Neural crest cell (in vitro differentiated cells): Measurements from ENCODE around the gene ZNF438. TPM values are rescaled to one million over a fixed set of nuclear protein-coding genes. Genes with fewer than 3 reads are reported as not detected.

ENCODE experiments used
- DNase-seq: peaks from one replicate; pipeline ENCODE4 v3.0.0; 2021; ENCODE audit warnings: low read depth, mixed read lengths, low spot score
- H3K27ac Mint-ChIP-seq: one replicate; pipeline ENCODE4 v1.8.0; 2021; ENCODE audit warnings: mild to moderate bottlenecking, mixed read lengths; ENCODE audit not compliant: unreplicated experiment
- H3K27me3 Mint-ChIP-seq: 2 replicates; pipeline ENCODE4 v1.8.0; 2021; ENCODE audit warnings: low read depth, mild to moderate bottlenecking, mixed read lengths
- H3K36me3 Mint-ChIP-seq: 2 replicates; pipeline ENCODE4 v1.8.0; 2021; ENCODE audit warnings: low read depth, mild to moderate bottlenecking, mixed read lengths
- H3K4me1 Mint-ChIP-seq: 2 replicates; pipeline ENCODE4 v1.8.0; 2021; ENCODE audit warnings: mixed read lengths
- H3K4me3 Mint-ChIP-seq: one replicate; pipeline ENCODE4 v1.8.0; 2021; ENCODE audit warnings: mild to moderate bottlenecking, mixed read lengths
- H3K9me3 Mint-ChIP-seq: 2 replicates; pipeline ENCODE4 v1.8.0; 2021; ENCODE audit warnings: mixed read lengths
- total RNA-seq: library from RNA; stranded (reverse); gene quantifications from 2 replicates; pipeline ENCODE4 v1.2.1, GENCODE V29; 2021
- TF ChIP-seq, protein P1 (sequence below): fragments of 200-600 bp; sonication (generic); conservative IDR thresholded peaks from 2 replicates; pipeline ENCODE4 v1.5.0; 2021; ENCODE audit warnings: antibody characterized with exemption, mild to moderate bottlenecking

The ZNF438 gene
- total RNA-seq, 1 donor from 2014 or later: 3.5 TPM

DNA sequence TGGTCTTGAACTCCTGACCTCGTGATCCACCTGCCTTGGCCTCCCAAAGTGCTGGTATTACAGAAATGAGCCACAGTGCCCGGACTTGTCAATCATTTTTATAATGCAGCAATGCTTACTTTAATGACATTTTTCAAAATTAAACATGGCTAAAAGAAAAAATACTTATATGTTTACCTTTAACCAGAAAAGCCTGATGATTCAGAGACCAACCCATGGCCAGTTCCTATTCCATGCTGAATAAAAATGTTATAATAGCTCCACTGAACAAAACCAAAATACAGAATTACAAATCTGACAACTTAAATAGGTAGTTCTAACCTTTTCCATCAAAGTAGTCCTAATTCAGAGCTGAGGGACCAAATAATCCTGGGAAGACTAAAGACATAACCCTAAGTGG is 21.6 kb downstream of the ZNF438 start:
- Mint-ChIP-seq H3K9me3 (peaks cover 10% of the 10 kb centered on the region), H3K4me3 (no peak overlapping the region), H3K4me1 (peaks cover 29% of the 10 kb centered on the region), H3K36me3 (peaks cover 5% of the 10 kb centered on the region), H3K27ac (no peak overlapping the region), H3K27me3 (no peaks in the 10 kb centered on the region)
- DNase-seq: no peak
- TF ChIP-seq, protein P1, sequence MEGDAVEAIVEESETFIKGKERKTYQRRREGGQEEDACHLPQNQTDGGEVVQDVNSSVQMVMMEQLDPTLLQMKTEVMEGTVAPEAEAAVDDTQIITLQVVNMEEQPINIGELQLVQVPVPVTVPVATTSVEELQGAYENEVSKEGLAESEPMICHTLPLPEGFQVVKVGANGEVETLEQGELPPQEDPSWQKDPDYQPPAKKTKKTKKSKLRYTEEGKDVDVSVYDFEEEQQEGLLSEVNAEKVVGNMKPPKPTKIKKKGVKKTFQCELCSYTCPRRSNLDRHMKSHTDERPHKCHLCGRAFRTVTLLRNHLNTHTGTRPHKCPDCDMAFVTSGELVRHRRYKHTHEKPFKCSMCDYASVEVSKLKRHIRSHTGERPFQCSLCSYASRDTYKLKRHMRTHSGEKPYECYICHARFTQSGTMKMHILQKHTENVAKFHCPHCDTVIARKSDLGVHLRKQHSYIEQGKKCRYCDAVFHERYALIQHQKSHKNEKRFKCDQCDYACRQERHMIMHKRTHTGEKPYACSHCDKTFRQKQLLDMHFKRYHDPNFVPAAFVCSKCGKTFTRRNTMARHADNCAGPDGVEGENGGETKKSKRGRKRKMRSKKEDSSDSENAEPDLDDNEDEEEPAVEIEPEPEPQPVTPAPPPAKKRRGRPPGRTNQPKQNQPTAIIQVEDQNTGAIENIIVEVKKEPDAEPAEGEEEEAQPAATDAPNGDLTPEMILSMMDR: no peak

DNA sequence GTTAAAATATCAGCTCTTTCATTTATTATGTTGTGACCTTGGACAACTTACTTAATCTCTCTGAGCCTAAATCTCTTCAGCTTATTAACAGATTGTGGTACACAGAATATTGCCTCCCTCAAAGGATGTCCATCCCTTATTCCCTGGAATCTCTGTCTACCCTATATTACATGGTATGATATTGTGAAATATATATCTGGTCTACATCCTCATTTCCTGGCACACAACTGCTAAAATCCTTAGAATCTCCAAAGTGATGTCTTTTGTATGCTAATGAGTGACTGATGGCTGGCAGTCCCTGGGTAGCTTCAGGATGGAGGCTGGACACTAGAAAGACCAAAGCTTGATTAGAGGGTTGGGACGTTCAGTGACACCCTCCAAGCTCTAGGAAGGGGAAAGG is 25.8 kb downstream of the ZNF438 start:
- H3K36me3 Mint-ChIP-seq: no peaks in the 10 kb centered on the region
- H3K9me3 Mint-ChIP-seq: peaks cover 3% of the 10 kb centered on the region
- H3K27ac Mint-ChIP-seq: peak overlapping the region; percentile 13
- TF ChIP-seq, protein P1: no peak
- no peaks in the 10 kb centered on the region for H3K27me3 Mint-ChIP-seq
- DNase-seq: no peak
- H3K4me1 Mint-ChIP-seq: peaks cover 8% of the 10 kb centered on the region
- no peak overlapping the region for H3K4me3 Mint-ChIP-seq

GRCh38 chr10:31004611-31005193 is 27.0 kb downstream of the ZNF438 start:
- no peaks in the 10 kb centered on the region for H3K27me3 Mint-ChIP-seq
- H3K4me1 Mint-ChIP-seq: peaks cover 7% of the 10 kb centered on the region
- peaks cover 3% of the 10 kb centered on the region for H3K9me3 Mint-ChIP-seq
- no peak for DNase-seq
- no peak overlapping the region for H3K4me3 Mint-ChIP-seq
- TF ChIP-seq, protein P1: no peak
- no peaks in the 10 kb centered on the region for H3K36me3 Mint-ChIP-seq
- no peak overlapping the region for H3K27ac Mint-ChIP-seq

GRCh38 chr10:31001740-31002139 is 29.9 kb downstream of the ZNF438 start:
- TF ChIP-seq, protein P1: no peak

DNA sequence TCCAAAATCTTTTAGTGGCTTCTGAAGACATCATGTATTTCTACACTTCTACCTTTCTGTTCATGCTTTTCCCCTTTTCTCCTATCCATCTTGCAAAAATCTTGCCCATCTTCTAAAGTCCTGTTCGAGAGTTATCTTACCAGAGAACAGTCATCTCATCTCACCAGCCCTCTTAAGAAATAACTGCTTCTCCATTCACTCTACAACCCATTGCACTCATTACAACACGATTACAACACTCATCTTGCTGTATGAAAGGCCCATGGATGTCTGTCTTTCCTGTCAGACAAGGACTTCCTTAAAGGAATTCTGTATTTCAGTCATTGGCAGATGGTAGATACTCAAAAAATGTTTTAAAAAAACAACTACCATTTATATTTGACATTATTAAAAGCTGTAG is 30.8 kb downstream of the ZNF438 start:
- TF ChIP-seq, protein P1: no peak
- peaks cover 7% of the 10 kb centered on the region for H3K9me3 Mint-ChIP-seq
- H3K27ac Mint-ChIP-seq: no peak overlapping the region
- H3K4me3 Mint-ChIP-seq: no peak overlapping the region
- no peak for DNase-seq
- peaks cover 11% of the 10 kb centered on the region for H3K4me1 Mint-ChIP-seq
- no peaks in the 10 kb centered on the region for H3K36me3 Mint-ChIP-seq
- H3K27me3 Mint-ChIP-seq: no peaks in the 10 kb centered on the region

More at GRCh38 chr10:31001740-31002139, 29.9 kb downstream of the ZNF438 start:
- Mint-ChIP-seq H3K27ac (no peak overlapping the region), H3K4me3 (no peak overlapping the region), H3K9me3 (peaks cover 7% of the 10 kb centered on the region), H3K4me1 (peaks cover 11% of the 10 kb centered on the region), H3K36me3 (no peaks in the 10 kb centered on the region), H3K27me3 (no peaks in the 10 kb centered on the region)
- DNase-seq: no peak
